GM13977 (cell line): ENCODE results near the gene NFYB.

Source experiments
- DNase-seq: peaks from one replicate; pipeline ENCODE4 v3.0.0; 2012; ENCODE audit warnings: low spot score
- CTCF ChIP-seq: IDR thresholded peaks from 2 replicates; pipeline ENCODE4 v1.5.1; 2012; ENCODE audit warnings: mild to moderate bottlenecking, control low read depth; ENCODE audit not compliant: insufficient read depth; ENCODE audit errors: extremely low read depth, missing control alignments
- in situ Hi-C: fragments of 300-500 bp; cut with MboI; formaldehyde crosslinking; loops from one replicate; pipeline ENCODE4 v1.12.0; 2022; ENCODE audit warnings: low sequenced_read_pairs, low pct_unique_long_range_greater_than_20kb, mixed read lengths, inconsistent platforms; ENCODE audit not compliant: unreplicated experiment

The NFYB gene

GRCh38 chr12:104134882-104135281 lies 3.1 kb downstream of the NFYB start:
- no peak for TF ChIP-seq CTCF
- DNase-seq = no peak
- in situ Hi-C loops = no loop called here

GRCh38 chr12:104133866-104134265 lies 4.1 kb downstream of the NFYB start:
- in situ Hi-C loops = no loop called here
- TF ChIP-seq CTCF = no peak
- no peak for DNase-seq

- no peak for DNase-seq
- TF ChIP-seq CTCF = no peak
- in situ Hi-C loops = no loop called here
Measured at GRCh38 chr12:104133321-104133720, 4.7 kb downstream of the NFYB start.

- DNase-seq = no peak
- no peak for TF ChIP-seq CTCF
- in situ Hi-C loops = no loop called here
Measured at GRCh38 chr12:104132351-104132956, 5.6 kb downstream of the NFYB start.

- in situ Hi-C loops = no loop called here
- TF ChIP-seq CTCF = no peak
- DNase-seq = no peak
Measured at GRCh38 chr12:104131609-104132008, 6.4 kb downstream of the NFYB start.

- in situ Hi-C loops = no loop called here
- no peak for TF ChIP-seq CTCF
- DNase-seq = no peak
Measured at GRCh38 chr12:104130760-104131159, 7.2 kb downstream of the NFYB start.

- no peak for DNase-seq
- in situ Hi-C loops = no loop called here
- no peak for TF ChIP-seq CTCF
Measured at GRCh38 chr12:104126548-104126947, 11.5 kb downstream of the NFYB start.
